HG03159 (cell line): Measurements from ENCODE around the gene ARL3.
"Not testable (repeated sequence)": the region's sequence is repeated elsewhere in the genome, so short reads cannot be mapped to it uniquely, and the experiment has no call there.

Source experiments
- ATAC-seq: cut with Tn5 transposase; IDR thresholded peaks from one replicate; pipeline ENCODE4 v1.9.1; 2021; ENCODE audit warnings: mild to moderate bottlenecking, moderate library complexity; ENCODE audit not compliant: unreplicated experiment

The ARL3 gene

DNA sequence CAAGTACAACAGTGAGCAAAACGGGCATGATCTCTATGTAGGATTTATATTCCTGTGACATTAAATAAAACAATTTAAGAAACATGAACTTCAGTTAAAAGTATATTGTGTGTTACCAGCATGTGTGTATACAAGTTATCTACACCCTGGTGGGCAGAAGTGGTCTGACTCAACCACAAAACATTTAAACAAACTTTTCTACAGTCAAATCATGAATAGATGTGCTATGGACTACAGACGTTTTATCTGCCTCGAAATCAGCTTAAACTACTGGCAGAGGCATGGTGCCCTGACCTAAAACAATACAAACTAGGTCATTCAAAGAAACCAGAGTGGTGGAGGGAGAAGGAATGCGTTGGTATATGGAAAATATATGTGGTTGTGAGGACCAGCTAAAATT lies 3.6 kb downstream of the ARL3 start:
- ATAC-seq = no peak

DNA sequence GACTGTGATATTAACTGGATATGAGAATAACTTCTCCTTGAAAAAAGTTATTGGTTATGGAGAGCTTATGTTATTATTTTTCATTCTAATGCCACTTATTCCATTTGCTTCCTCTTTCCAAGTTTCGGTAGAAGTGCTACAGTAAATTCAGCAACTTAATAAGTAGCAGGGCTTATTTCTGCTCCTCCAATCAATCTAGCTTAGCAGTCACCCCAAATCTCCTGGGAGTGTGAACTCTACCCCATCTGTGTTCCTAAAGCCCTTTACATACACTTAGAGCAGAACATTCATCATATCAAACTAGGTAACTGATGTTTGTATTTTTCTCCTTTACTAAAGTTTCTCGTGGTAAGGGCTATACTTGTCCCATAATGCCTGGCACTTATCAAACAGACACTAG lies 8.7 kb downstream of the ARL3 start:
- ATAC-seq = no peak

DNA sequence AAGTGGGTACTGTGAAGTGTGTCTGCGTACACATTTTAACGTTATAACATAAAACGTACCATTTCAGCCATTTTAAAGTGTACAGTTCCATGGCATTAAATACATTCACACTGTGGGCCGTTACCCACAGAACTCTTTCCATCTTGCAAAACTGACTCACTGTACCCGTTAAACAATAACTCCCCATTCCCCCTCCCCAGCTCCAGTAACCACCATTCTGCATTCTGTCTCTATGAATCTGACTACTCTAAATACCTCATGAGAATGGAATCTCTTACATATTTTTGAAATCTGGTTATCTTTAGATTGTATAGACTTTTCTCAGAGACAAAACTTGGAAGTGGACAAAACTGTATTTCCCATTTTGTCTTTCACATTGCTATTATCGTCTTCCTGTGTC lies 9.3 kb downstream of the ARL3 start:
- ATAC-seq = no peak

DNA sequence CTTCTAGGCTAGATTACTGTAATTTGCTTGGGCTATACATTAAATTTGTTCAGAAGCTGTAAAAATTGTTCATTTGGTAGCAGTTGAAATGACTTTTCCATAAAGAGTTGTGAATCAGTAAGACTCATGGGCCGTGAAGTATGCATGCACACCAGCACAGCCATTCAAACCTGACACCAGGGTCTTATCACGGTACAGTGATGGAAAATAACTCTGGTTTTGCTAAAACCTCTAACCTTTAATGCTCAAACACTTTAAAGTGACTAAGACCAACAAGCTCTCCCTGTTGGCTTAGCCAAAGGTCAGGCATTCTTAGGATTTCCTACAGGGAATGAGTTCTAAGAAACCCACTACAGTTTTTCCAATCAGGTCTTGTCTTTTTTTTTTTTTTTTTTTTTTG lies 11.5 kb downstream of the ARL3 start:
- ATAC-seq = no peak

DNA sequence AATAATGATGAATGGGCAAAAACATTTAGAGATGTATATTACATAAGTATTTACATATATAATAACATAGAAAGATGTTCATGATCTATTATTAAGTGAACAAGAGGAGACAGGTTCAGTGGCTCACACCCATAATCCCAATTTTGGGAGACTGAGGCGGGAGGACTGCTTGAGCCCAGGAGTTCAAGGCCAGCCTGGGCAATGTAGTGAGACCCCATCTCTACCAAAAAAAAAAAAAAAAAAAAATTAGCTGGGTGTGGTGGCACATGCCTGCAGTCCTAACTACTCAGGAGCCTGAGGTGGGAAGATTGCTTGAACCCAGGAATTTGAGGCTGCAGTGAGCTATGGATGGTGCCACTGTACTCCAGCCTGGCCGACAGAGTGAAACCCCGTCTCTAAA lies 12.4 kb downstream of the ARL3 start:
- no peak for ATAC-seq

DNA sequence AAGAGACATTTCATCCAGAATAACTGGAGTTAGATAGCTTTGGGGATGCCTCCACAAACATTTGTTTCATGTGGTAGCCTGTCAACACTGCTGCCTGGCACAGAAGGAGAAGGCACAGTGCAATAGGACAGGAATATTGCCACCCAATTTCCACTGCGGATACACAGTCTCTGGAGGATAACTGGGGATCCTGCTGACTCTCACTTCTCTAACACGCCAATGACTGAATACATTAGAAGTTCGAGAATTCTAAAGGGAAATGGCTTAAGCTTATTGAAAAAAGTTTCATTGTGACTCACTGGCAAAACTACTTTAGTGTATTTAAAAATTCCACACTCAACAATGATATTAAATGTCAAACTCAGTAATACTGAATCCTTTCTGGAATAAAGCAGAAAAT lies 12.9 kb downstream of the ARL3 start:
- ATAC-seq = no peak

DNA sequence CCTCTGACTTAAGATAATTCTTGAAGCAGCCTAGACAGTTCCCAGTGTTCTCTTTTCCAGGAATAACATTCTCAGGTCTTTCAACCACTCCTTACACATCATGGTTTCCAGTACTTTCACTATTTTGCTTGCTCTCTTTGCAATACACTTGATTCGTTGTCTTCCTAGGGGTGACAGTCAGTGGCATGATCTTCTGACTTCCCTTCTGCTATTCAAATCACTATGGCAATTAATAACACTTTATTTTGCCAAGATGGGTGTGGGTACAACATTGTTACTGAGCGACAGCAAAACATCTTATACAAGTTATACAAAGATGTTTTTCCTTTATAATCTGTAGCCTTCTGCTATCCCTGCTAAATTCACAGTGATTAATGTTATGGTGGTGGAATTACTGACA lies 15.3 kb downstream of the ARL3 start:
- ATAC-seq = no peak

DNA sequence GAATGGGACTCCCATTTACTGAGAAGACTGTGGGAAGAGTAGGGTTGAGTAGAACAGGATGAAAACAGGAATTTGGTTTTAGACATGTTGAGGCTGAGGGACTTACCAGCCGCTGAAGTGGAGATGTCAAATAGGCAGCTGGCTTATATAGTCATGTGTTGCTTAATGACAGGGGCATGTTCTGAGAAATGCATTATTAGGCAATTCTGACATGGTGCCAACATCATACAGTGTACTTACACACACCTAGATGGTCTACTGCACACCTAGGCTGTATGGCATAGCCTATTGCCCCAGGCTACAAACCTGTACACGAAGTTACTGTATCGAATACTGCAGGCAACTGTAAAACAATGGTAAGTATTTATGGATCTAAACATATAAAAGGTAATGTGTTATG lies 17.5 kb downstream of the ARL3 start:
- no peak for ATAC-seq

DNA sequence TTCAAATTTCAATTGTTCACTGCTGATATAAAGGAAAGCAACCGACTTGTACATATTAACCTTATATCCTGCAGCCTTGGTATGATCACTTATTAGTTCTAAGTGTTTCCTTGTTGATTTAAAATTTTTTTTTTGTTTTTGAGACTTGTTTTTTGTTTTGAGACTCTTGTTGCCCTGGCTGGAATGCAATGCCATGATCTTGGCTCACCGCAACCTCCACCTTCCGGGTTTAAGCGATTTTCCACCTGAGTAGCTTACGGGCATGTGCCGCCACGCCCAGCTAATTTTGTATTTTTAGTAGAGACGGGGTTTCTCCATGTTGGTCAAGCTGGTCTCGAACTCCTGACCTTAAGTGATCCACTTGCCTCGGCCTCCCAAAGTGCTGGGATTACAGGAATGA lies 18.8 kb downstream of the ARL3 start:
- not testable (repeated sequence) for ATAC-seq

DNA sequence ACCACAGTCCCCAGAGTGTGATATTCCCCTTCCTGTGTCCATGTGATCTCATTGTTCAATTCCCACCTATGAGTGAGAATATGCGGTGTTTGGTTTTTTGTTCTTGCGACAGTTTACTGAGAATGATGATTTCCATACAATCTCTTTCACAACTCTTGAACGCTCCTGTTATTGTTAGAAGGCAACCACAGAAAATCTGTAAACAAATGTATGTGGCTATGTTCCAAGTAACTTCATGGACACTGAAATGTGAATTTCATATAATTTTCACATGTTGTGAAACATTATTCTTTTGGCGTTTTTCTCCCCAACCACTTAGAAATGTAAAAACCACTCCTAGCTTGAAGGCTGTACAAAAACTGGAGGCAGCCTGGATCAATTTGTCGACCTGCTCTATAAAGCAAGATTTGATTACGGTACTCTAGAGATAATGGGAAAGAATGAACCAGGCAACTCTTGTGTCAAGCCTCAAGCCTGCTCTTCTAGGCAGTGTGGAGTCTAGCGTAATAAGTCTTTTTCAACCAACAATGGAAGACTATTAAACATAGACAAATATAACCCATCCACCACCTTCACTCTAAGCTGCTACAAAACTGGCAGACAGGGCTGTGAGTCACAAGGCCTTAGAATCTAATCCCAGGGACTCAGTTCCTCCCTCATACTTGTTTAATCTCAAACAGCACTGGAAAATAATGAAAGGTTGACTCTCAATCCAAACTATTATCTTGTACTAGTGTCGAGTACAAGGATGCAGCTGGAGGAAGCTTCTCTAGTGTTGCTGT lies 22.7 kb downstream of the ARL3 start:
- ATAC-seq = no peak

DNA sequence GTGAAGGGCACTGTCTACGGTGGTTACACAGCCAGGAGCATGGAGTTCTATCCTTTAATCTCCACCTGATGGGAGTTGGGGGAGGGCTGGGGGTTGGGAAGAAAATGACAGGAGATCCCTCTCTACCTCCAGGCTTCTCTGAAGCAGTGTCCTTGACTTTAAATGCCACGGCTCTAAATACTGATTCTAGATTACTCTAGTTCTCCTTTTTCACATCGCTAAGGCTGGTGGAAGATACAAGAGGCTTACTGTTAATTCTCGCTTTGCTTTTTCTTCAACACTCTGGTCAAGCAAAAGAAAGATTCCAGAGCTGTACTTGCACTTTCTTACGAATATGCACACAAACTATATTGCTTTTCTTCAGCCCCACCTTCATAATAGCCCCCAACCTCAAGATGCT lies 30.5 kb downstream of the ARL3 start:
- no peak for ATAC-seq

DNA sequence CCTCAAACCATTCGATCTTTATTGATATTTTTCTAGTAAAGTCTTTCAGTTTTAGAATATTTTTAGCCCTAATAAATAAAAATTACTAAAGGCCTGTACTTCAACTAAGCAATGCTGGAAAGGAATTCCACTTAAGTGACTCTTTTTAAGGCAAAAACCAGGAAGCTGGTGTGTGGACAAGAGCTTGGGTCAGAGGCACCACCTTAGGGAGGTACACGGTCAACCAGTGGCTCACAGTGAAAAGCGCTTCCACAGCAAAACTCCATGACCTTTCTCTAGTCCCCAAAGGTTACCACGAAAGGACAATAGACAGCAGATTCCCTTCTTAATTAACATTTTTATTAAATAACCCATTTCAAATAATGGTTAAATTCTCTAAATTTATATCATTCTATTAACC lies 31.2 kb downstream of the ARL3 start:
- ATAC-seq = no peak

DNA sequence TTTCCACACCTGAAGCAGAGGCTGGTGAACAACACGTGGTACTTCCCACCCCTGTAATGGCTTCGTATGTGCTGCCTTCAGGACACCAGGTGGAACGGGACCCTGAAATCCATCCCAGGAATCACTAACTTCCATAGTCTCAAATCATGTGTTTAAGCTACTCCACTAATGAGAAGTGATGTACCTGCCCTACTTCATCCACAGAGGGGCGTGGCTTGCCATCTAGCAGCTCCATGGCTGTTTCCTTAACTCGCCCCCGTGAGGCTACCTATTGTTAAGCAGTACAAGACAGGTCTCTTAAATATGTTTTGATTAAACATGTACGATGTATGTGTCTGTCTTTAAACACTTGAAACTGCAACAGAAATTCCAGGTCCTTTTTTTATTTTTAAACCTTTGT lies 31.8 kb downstream of the ARL3 start:
- no peak for ATAC-seq

DNA sequence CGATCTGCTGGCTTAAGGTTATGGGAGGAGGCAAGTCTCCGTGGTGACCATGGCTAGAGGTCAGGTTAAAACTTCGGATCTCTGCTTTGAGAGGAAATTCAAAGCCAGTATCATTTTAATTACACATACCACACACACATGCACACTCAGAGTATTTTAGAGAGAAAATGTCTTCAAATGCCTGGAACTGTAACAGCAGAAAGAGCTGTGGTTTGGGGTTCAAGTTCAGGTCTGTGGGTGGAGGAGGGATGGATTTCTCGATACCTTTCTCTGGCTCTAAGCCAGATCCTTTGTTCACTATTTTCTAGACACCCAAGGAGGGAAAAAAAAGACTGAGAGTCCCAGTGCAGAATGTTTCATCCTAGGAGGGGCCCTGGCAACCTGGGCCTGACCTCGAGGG lies 32.5 kb downstream of the ARL3 start:
- no peak for ATAC-seq

DNA sequence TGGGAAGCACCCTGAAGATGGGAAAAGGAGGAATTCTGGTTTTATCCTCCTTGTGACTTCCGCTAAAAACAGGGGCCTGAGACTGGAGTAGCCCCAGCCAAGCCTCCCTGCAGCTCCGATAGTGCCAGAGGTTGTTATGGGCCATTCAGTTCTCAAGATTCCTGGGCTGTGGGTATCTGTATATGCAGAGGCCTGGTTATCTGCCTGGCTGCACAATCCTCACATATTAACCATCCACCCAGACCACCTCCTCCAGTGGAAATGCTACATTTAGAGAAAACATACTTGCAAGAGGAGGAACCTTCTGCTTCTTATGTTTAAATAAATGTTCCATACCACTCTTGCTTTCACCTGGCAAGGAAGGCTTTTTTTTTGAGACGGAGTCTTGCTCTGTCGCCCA lies 34.6 kb downstream of the ARL3 start:
- ATAC-seq = no peak

DNA sequence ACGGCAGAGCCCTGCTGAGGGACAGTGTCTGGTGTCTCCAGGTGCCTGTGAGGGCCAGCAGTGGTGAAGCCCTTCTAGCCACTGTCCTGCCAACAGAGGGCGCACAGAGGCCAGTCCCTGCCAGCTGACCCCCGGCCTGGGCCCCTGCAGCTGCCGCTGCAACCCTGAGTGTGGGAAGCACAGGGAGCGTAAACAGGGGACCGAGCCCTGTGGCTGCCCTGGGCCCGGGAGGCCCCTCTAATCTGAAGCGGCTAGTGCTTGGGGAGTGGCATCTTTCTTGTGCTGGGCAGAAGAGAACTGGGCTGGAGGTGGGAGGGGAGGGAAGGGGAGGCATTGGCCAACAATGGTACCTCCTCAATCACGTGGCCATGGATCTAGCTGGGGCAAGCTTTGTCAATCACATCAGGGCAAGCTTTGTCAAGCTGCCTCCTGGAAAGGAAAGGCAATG lies 35.3 kb downstream of the ARL3 start:
- no peak for ATAC-seq

DNA sequence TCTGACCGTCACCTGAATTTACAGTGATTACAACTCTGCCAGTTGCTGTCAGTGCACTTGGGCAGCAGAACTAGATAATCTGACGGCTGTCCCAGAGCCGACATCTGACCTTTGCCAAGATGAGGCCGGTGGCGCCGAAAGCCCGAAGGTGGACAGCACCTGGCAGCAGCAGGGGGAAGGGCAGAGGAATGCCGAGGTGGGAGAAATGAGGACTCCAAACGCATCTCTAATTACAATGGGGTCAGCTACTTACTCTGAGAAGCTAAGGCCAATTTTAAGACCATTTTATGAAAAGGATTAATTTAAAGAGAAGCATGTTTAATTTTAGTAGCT lies 36.2 kb downstream of the ARL3 start:
- no peak for ATAC-seq

DNA sequence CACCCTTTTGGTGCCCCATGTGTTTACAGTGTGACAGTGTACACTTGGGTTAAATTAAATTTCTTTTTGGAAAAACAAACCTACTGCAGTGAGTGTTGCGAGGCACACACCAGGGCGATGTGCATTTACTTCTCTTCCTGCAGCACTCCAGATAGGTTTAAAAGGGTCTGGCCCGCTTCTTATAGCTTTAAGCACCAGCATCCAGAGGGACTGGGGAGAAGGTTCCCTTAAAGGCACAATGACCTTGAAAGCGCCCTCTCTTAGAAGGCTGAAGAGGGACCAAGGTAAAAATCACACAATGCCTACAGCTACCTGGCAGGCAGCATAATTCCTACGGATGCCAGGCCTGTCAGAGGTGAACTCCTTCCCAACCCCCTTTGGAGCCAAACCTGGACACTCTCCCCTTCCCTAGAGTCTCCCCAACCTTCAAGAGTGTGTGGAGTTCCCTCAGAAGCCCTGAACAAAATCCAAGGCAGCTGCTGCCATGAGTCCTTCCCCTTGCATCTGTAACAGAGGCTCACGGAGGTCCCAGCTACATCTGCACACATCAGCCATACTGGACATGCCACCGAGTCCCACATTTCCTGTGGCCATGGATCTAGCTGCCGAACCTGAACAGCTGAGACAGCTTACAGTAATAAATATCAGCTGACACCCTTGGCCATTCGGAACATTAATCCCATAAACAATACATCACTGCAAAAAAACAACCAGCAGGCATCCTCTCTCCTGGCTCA lies 36.7 kb downstream of the ARL3 start:
- no peak for ATAC-seq

DNA sequence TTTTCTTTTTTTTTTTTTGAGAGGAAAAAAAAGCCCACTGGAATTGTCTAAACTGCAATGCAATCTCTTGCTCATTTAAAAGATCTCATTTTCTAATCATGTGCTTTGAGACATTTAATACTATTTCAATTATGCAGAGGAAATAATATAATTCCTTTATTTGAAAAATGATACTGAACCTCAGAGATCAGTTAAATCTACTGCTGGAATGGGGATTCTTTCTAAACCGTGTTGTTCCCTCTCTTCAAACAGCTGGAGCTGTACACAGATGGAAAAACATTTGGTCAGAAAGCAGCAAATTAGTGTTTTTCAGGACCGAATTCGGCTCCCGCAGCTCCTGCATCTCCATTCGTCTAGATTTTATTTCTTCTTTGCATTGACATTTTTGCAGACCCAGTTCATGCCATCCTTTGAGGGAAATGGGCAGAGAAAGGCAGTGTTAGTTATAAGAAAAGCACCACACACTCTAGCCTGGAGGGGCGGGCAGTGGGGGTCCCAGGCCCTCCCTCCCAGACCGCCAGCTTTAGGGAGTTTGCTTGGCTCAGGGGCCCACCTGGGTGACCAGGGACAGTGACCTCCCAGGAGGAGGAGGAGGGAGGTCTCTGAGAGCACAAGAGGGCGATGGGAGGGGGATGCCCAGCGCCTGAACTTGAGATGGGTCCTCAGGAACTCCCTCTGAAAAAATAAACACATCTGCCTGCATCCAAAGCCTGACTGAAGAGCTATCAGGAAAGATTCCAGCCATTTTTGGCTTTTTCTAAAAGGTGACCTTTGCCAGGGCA lies 37.5 kb downstream of the ARL3 start:
- ATAC-seq = no peak

DNA sequence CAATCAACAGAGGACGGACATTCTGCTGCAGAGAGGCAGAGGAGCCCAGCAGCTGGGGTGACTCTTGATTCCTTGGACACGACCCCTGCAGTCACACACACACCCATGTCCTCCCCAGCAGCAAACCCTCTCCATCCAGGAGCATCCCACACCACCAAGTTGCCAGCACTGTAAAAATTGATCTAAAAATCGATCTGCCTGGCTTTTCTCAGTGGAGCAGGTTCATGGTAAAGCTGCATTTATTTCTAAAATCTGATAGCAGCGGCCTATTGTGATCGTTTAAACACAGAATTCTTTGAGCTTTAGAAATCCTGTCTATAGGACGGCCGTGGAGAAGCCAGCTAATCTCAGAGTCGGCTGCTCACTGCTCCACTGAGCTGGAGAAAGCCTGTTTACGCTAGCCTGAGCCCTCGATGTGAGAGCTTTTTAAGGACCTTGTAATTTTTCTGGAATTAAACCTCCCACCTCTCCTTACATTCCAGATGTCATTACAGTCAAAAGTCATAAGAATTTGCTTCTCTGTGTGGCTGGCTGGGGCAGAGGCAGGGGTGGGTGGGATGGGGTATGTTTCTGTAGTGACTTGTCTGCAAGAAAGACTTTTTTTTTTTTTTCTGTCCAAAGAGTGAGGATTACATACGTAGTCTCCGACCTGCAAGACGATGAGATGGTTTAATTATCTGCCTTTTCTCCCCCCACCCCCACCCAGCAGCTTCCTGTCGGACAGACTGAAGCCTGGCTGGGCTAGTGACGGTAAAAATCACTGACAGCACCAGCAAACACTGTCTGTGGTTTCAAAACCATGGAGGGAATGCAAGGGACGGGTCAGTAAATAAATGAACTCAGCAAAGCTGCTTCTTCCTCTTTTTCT lies 38.3 kb downstream of the ARL3 start:
- no peak for ATAC-seq
